GM12892 (cell line): Measurements from ENCODE around the gene BROX.
A peak's percentile ranks its signal among the peaks of the same experiment; 100 is the strongest.

Experiments used
- POLR2A ChIP-seq: IDR thresholded peaks from 2 replicates; pipeline ENCODE4 v1.6.1; 2011; ENCODE audit warnings: low read depth, low read length, control low read depth
- POLR2AphosphoS5 ChIP-seq: IDR thresholded peaks from 2 replicates; pipeline ENCODE4 v1.6.1; 2011; ENCODE audit warnings: low read depth, low read length, control low read depth
- TAF1 ChIP-seq: IDR thresholded peaks from 2 replicates; pipeline ENCODE4 v1.6.1; 2011; ENCODE audit warnings: low read depth, mild to moderate bottlenecking, control low read depth, low read length, borderline replicate concordance

DNA sequence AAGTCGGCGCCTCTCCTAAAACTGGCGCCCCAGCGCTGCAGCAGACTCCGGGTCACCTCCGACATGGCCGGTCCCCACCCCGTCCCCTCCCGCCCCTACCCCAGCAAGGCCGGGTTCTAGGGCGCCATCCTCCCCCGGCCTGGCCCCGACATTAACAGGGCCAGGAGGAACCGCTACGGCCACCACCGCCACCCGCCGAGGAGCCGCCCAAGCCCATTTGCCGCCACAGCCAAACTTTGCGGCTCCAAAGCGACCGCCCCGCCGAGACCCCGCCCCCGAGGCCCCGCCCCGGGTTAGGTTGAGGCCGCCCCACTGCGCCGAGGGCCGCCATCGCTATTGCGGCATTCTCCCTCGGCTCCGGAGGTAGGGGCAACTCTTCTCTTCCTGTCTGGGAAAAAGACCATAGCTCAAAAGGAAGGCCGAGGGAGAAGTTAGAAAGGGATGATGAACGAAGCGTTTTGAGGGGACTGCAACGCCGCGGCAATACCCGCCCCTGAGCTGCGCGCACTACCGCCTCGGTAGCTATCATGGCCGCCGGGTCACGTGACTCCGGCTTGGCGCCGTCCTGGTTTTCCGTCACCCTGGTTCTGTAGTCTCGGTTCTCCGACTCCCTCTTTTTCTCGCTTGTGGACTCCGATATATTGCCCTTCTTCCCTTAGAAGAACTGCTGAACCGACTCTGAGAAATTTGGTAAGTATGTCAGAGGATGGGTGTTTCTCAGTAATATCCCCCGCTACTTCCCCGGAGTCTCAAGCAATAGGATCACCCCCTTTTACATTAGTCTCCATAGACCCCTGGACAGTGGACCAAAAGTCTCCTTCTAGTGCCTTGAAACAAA, at the start of gene BROX, which contains the start of gene AIDA:
- TF ChIP-seq POLR2A, result peak; percentile 56; the same call in 1 of the 2 replicates
- no peak for TF ChIP-seq POLR2AphosphoS5
- no peak for TF ChIP-seq TAF1
